Smooth muscle cell (in vitro differentiated cells): ENCODE data around the gene JAML. TPM values are rescaled to one million over a fixed set of nuclear protein-coding genes. Genes with fewer than 3 reads are reported as not detected.

ENCODE experiments used
- DNase-seq: peaks from one replicate; lab custom pipeline; 2025; ENCODE audit not compliant: unreplicated experiment; lab: John Stamatoyannopoulos, UW
- H2AFZ ChIP-seq: fragments of 200-600 bp; sonication (generic); 2 replicates; pipeline ENCODE4 v1.6.0; 2016; ENCODE audit warnings: antibody characterized with exemption, low read depth, mild to moderate bottlenecking
- H3F3A ChIP-seq: fragments of 200-600 bp; sonication (generic); 2 replicates; pipeline ENCODE4 v1.6.0; 2017; ENCODE audit warnings: antibody characterized with exemption, low read depth
- H3K27ac ChIP-seq: fragments of 200-600 bp; sonication (generic); 2 replicates; pipeline ENCODE4 v1.5.1; 2016; ENCODE audit warnings: low read depth, mild to moderate bottlenecking
- H3K27me3 ChIP-seq: fragments of 200-600 bp; sonication (generic); 2 replicates; pipeline ENCODE4 v1.6.1; 2016; ENCODE audit warnings: low read depth, mild to moderate bottlenecking
- H3K36me3 ChIP-seq: fragments of 200-600 bp; sonication (generic); 2 replicates; pipeline ENCODE4 v1.5.1; 2016; ENCODE audit warnings: low read depth
- H3K4me1 ChIP-seq: fragments of 200-600 bp; sonication (generic); 2 replicates; pipeline ENCODE4 v1.5.1; 2016; ENCODE audit warnings: low read depth
- H3K4me2 ChIP-seq: fragments of 200-600 bp; sonication (generic); 2 replicates; pipeline ENCODE4 v1.6.0; 2016; ENCODE audit warnings: mild to moderate bottlenecking
- H3K4me3 ChIP-seq: fragments of 200-600 bp; sonication (generic); 2 replicates; pipeline ENCODE4 v1.5.1; 2016; ENCODE audit warnings: mild to moderate bottlenecking
- H3K79me2 ChIP-seq: fragments of 200-600 bp; sonication (generic); 2 replicates; pipeline ENCODE4 v1.6.0; 2016; ENCODE audit warnings: low read depth, mild to moderate bottlenecking
- H3K9ac ChIP-seq: fragments of 200-600 bp; sonication (generic); 2 replicates; pipeline ENCODE4 v1.6.0; 2016; ENCODE audit warnings: low read depth
- H3K9me3 ChIP-seq: fragments of 200-600 bp; sonication (generic); replicated peaks from 2 replicates; pipeline ENCODE4 v1.5.1; 2016; ENCODE audit warnings: low read depth
- H4K20me1 ChIP-seq: fragments of 200-600 bp; sonication (generic); 2 replicates; pipeline ENCODE4 v1.6.0; 2016; ENCODE audit warnings: low read depth
- WGBS: methylation state at CpG from one replicate; pipeline ENCODE4 v1.1.7; 2016; ENCODE audit warnings: low lambda C conversion rate; 5-methylcytosine and 5-hydroxymethylcytosine counted together
- polyA plus RNA-seq: library from polyadenylated mRNA; unstranded; fragments of >200 nt; fragmentation: Nextera tagmentation; extraction: Ambion mirVana; gene quantifications from 2 replicates; pipeline ENCODE4 v1.2.1, GENCODE V29; 2016
- total RNA-seq: library from RNA; depleted of rRNA; stranded (reverse); fragments of >200 nt; gene quantifications from 2 replicates; pipeline ENCODE4 v1.2.3, GENCODE V29; 2014
- TF ChIP-seq, protein P1 (sequence below): fragments of 200-600 bp; sonication (generic); IDR thresholded peaks from 2 replicates; pipeline ENCODE4 v1.5.1; 2017; ENCODE audit warnings: borderline replicate concordance, mild to moderate bottlenecking, antibody characterized with exemption; ENCODE audit not compliant: insufficient read depth, poor library complexity, severe bottlenecking

Gene JAML
- total and polyA plus RNA-seq, 2 experiments from 2014 or later = not detected

DNA sequence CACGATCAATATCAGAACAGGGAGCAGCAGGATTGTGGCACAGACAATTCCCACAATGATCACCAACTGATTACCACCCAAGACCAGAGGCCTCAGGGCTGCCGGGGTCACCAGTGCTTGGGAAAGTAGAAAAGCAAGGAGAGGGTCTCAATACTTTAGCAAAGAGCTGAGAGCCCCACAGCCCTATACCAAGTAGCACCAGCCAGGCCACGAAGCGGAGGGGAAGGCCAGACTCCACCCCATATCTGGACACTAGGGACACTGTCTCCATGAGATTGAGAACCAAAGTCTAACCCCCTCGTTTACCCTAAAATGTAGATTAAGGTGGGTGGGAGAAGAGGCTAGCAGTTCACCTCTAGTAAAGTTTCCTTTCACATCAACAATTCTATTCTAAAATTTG is 24.3 kb downstream of the JAML start:
- H3K36me3 ChIP-seq = no peaks in the 10 kb centered on the region
- no peak overlapping the region for H3K27ac ChIP-seq
- H3F3A ChIP-seq = no peaks in the 10 kb centered on the region
- 88% methylated on average over 5 of the region's 5 CpGs for WGBS
- no peak overlapping the region for H2AFZ ChIP-seq
- H3K9ac ChIP-seq = no peak overlapping the region
- peaks cover 42% of the 10 kb centered on the region for H3K27me3 ChIP-seq
- H3K79me2 ChIP-seq = no peaks in the 10 kb centered on the region
- H3K9me3 ChIP-seq = no peaks in the 10 kb centered on the region
- no peaks in the 10 kb centered on the region for H4K20me1 ChIP-seq
- no peak overlapping the region for H3K4me2 ChIP-seq
- H3K4me3 ChIP-seq = no peak overlapping the region
- no peaks in the 10 kb centered on the region for H3K4me1 ChIP-seq
- no peak for DNase-seq
- TF ChIP-seq, protein P1, sequence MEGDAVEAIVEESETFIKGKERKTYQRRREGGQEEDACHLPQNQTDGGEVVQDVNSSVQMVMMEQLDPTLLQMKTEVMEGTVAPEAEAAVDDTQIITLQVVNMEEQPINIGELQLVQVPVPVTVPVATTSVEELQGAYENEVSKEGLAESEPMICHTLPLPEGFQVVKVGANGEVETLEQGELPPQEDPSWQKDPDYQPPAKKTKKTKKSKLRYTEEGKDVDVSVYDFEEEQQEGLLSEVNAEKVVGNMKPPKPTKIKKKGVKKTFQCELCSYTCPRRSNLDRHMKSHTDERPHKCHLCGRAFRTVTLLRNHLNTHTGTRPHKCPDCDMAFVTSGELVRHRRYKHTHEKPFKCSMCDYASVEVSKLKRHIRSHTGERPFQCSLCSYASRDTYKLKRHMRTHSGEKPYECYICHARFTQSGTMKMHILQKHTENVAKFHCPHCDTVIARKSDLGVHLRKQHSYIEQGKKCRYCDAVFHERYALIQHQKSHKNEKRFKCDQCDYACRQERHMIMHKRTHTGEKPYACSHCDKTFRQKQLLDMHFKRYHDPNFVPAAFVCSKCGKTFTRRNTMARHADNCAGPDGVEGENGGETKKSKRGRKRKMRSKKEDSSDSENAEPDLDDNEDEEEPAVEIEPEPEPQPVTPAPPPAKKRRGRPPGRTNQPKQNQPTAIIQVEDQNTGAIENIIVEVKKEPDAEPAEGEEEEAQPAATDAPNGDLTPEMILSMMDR = no peak

DNA sequence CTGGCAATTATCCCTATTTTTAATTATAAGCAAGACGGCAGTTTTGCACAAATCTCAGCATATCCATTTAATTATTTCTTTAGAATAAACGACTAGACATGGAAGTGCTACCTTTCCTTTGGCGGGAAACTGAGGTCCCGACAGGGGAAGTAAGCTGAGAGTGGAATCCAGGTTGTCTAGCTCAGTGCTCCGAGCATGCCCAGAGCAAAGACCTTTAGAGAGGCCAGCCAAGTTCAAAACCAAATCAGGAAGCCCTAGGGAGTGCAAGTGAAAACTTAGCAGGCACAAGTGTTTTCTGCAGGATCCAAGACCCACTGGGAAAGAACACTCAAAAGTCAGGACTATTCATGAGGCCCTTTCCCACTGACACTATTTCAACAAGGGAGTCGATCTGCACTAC is 25.7 kb downstream of the JAML start:
- Histone ChIP-seq H2AFZ (peak overlapping the region; percentile 46), H3K36me3 (no peaks in the 10 kb centered on the region)

DNA sequence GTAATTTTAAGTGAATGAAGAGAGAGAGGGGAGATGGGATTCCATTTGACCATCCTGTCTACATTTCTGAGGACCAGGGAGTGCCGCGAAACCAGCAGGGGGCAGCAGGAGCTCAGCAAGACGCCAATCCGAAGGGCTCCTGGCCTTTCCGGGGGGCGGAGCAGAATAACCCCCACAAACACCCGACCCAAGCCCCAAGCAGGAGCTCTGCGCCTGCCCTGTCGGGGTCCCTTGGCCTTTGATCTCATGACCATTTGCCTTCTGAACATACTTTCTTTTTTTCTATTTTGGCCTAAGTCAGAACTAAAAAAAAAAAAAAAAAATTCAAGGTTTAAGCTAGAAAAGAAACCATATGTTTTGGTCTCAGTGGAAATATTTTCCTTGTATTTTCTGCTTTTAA is 26.4 kb downstream of the JAML start:
- TF ChIP-seq, protein P1 = peak; percentile 97
- whole genome bisulfite sequencing = 0% methylated on average over 9 of the region's 9 CpGs

More for the DNA sequence above, 25.7 kb downstream of the JAML start:
- Histone ChIP-seq H3K27me3 (peaks cover 35% of the 10 kb centered on the region), H4K20me1 (no peaks in the 10 kb centered on the region), H3K4me2 (no peak overlapping the region), H3K9ac (no peak overlapping the region), H3K4me1 (no peaks in the 10 kb centered on the region), H3K79me2 (no peaks in the 10 kb centered on the region), H3K9me3 (no peaks in the 10 kb centered on the region), H3F3A (no peaks in the 10 kb centered on the region), H3K4me3 (no peak overlapping the region), H3K27ac (no peak overlapping the region)
- DNase-seq = no peak
- TF ChIP-seq, protein P1 = no peak
- 84% methylated on average over 6 of the region's 6 CpGs for WGBS

More for the DNA sequence above, 26.4 kb downstream of the JAML start:
- Histone ChIP-seq H3K4me2 (peak overlapping the region; percentile 83), H2AFZ (peak overlapping the region; percentile 46), H3K27me3 (peaks cover 31% of the 10 kb centered on the region), H3K9ac (no peak overlapping the region), H3K4me3 (peak overlapping the region; percentile 40), H3K9me3 (no peaks in the 10 kb centered on the region), H3K4me1 (no peaks in the 10 kb centered on the region), H3K27ac (no peak overlapping the region), H3F3A (no peaks in the 10 kb centered on the region), H3K79me2 (no peaks in the 10 kb centered on the region), H3K36me3 (no peaks in the 10 kb centered on the region), H4K20me1 (no peaks in the 10 kb centered on the region)
- peak; percentile 20 for DNase-seq
